K562 (cell line): ENCODE data around the gene BCO1.

Experiments
- ATF2 ChIP-seq: sonication (generic); formaldehyde crosslinking; IDR thresholded peaks from 2 replicates; pipeline ENCODE4 v1.8.1; 2022; ENCODE audit warnings: missing genetic modification reagents
- CBX2 ChIP-seq: fragments of 200-600 bp; sonication (generic); IDR thresholded peaks from one replicate; pipeline ENCODE4 v1.6.1; 2012; ENCODE audit warnings: mild to moderate bottlenecking, low read length, inconsistent platforms; ENCODE audit not compliant: insufficient read depth, poor library complexity, severe bottlenecking
- CEBPG ChIP-seq, 3 experiments: fragments of 200-800 bp in 1 of 3; sonication (Bioruptor generic) in 1 of 3; sonication (generic) in 1 of 3; formaldehyde crosslinking in 1 of 3; IDR thresholded peaks in 2 of 3; conservative IDR thresholded peaks in 1 of 3; 2 replicates each; pipeline versions ENCODE4 v1.6.1 to v1.8.0; 2016 to 2022; ENCODE audit warnings: missing compliant biosample characterization in 2 of 3, missing genetic modification characterization in 2 of 3, mild to moderate bottlenecking in 1 of 3, missing genetic modification reagents in 1 of 3
- FOXA1 ChIP-seq: fragments of 450-650 bp; IDR thresholded peaks from 2 replicates; pipeline ENCODE4 v1.6.1; 2016; ENCODE audit warnings: mild to moderate bottlenecking, borderline replicate concordance
- HDGF ChIP-seq: fragments of 450-650 bp; IDR thresholded peaks from 2 replicates; pipeline ENCODE4 v1.6.1; 2016
- ILF3 ChIP-seq: fragments of 450-650 bp; IDR thresholded peaks from 2 replicates; pipeline ENCODE4 v1.6.1; 2018; ENCODE audit warnings: antibody characterized with exemption, mild to moderate bottlenecking, moderate library complexity, borderline replicate concordance
- IRF1 ChIP-seq: sonication (generic); formaldehyde crosslinking; IDR thresholded peaks from 2 replicates; pipeline ENCODE4 v1.8.0; 2022; ENCODE audit warnings: missing genetic modification reagents, mild to moderate bottlenecking, borderline replicate concordance
- NR0B1 ChIP-seq: fragments of 450-650 bp; IDR thresholded peaks from one replicate; pipeline ENCODE4 v1.6.1; 2018; ENCODE audit warnings: mild to moderate bottlenecking, moderate library complexity; ENCODE audit not compliant: partially characterized antibody
- POLR2A ChIP-seq: fragments of 450-650 bp; conservative IDR thresholded peaks from 2 replicates; pipeline ENCODE4 v1.6.1; 2016
- RUNX1 ChIP-seq: sonication (generic); IDR thresholded peaks from 2 replicates; pipeline ENCODE4 v1.6.1; 2016; ENCODE audit warnings: antibody characterized with exemption, low read depth
- SOX6 ChIP-seq: fragments of 450-650 bp; IDR thresholded peaks from 2 replicates; pipeline ENCODE4 v1.6.1; 2014; ENCODE audit warnings: mild to moderate bottlenecking
- ZNF57 ChIP-seq: fragments of 450-650 bp; formaldehyde crosslinking; IDR thresholded peaks from 2 replicates; pipeline ENCODE4 v1.4.0; 2020; ENCODE audit warnings: mild to moderate bottlenecking, moderate library complexity
- ZNF740 ChIP-seq, 3 experiments: fragments of 200-800 bp in 1 of 3; sonication (Bioruptor generic) in 1 of 3; sonication (generic) in 1 of 3; formaldehyde crosslinking in 1 of 3; IDR thresholded peaks; 2 replicates each; pipeline versions ENCODE4 v1.6.1 to v1.8.0; 2016 to 2022; ENCODE audit warnings: mild to moderate bottlenecking in 2 of 3, missing compliant biosample characterization in 2 of 3, missing genetic modification characterization in 2 of 3, missing genetic modification reagents in 1 of 3

- TF ChIP-seq NR0B1 (no peak), ATF2 (CRISPR knock-in tag) (no peak), HDGF (no peak), ILF3 (no peak), POLR2A (no peak), RUNX1 (no peak), IRF1 (CRISPR knock-in tag) (no peak), ZNF740 (CRISPR knock-in tag; IDR thresholded peaks at IDR 0.05) (no peak), ZNF740 (tag; IDR thresholded peaks at IDR 0.05) (no peak), CBX2 (no peak), SOX6 (no peak), CEBPG (CRISPR knock-in tag; IDR thresholded peaks at IDR 0.05) (no peak), CEBPG (tag; conservative IDR thresholded peaks at IDR 0.05 in 1 of 2, IDR thresholded peaks at IDR 0.05 in 1 of 2) (no peak), FOXA1 (no peak), ZNF57 (CRISPR knock-in tag) (no peak)
These were observed 80.9 kb downstream of the BCO1 start for GRCh38 chr16:81319221-81319912.
